SK-N-SH (cell line): Measurements from ENCODE around the gene GMCL1. TPM values are rescaled to one million over a fixed set of nuclear protein-coding genes. Genes with fewer than 3 reads are reported as not detected.

Source experiments
- CTCF ChIA-PET: fragments of 300-600, 350-600 bp; formaldehyde crosslinking; extraction: SDS; loops from one replicate; lab custom pipeline; 2021; lab: Yijun Ruan, JAX
- POLR2A ChIA-PET: fragments of 350-600 bp; sonication (Branson Sonifier 250); formaldehyde crosslinking; extraction: SDS; loops from one replicate; lab custom pipeline; 2020; ENCODE audit warnings: antibody characterized with exemption, inconsistent platforms; lab: Yijun Ruan, JAX
- DNase-seq: peaks from one replicate; pipeline ENCODE4 v3.0.0; 2012
- H2AFZ ChIP-seq: fragments of 200-600 bp; sonication (generic); 2 replicates; pipeline ENCODE4 v1.8.1; 2016; ENCODE audit warnings: antibody characterized with exemption, mild to moderate bottlenecking, low read depth
- H3F3A ChIP-seq: fragments of 200-600 bp; sonication (generic); replicated peaks from 2 replicates; pipeline ENCODE3; 2016; ENCODE audit warnings: antibody characterized with exemption, mild to moderate bottlenecking; ENCODE audit not compliant: insufficient read depth
- H3K27ac ChIP-seq, 2 experiments: fragments of 200-500 bp in 1 of 2; fragments of 200-600 bp in 1 of 2; sonication (Bioruptor generic) in 1 of 2; sonication (generic), shearing (Covaris generic) in 1 of 2; 2 replicates each; pipeline versions ENCODE4 v1.5.1 to v1.6.1; 2014 to 2016; ENCODE audit warnings: low read depth in 2 of 2, inconsistent platforms in 1 of 2, low read length in 1 of 2, mild to moderate bottlenecking in 1 of 2, mixed read lengths in 1 of 2
- H3K27me3 ChIP-seq: fragments of 200-600 bp; sonication (generic), shearing (Covaris generic); 2 replicates; pipeline ENCODE4 v1.6.1; 2016; ENCODE audit warnings: mixed run types; ENCODE audit not compliant: insufficient read depth
- H3K36me3 ChIP-seq, 2 experiments: fragments of 200-500 bp in 1 of 2; fragments of 200-600 bp in 1 of 2; sonication (Bioruptor generic) in 1 of 2; sonication (generic) in 1 of 2; replicated peaks in 1 of 2; 2 replicates each; pipeline versions ENCODE3 to v1.5.1; 2014 to 2016; ENCODE audit warnings: low read length in 1 of 2, mild to moderate bottlenecking in 1 of 2; ENCODE audit not compliant: insufficient read depth in 2 of 2, control insufficient read depth in 1 of 2
- H3K4me1 ChIP-seq, 2 experiments: fragments of 200-500 bp in 1 of 2; fragments of 200-600 bp in 1 of 2; sonication (Bioruptor generic) in 1 of 2; sonication (generic), shearing (Covaris generic) in 1 of 2; 2 replicates each; pipeline versions ENCODE4 v1.5.1 to v1.6.1; 2014 to 2016; ENCODE audit warnings: low read depth in 1 of 2, low read length in 1 of 2, mixed run types in 1 of 2; ENCODE audit not compliant: insufficient read depth in 2 of 2, control insufficient read depth in 1 of 2
- H3K4me2 ChIP-seq: fragments of 200-600 bp; sonication (generic), shearing (Covaris generic); 2 replicates; pipeline ENCODE4 v1.6.1; 2017; ENCODE audit warnings: mixed run types
- H3K4me3 ChIP-seq, 2 experiments: fragments of 200-500 bp in 1 of 2; fragments of 200-600 bp in 1 of 2; sonication (Bioruptor generic) in 1 of 2; sonication (generic), shearing (Covaris generic) in 1 of 2; 2 replicates each; pipeline versions ENCODE4 v1.5.1 to v1.8.1; 2014 to 2016; ENCODE audit warnings: low read depth in 2 of 2, inconsistent platforms in 1 of 2, low read length in 1 of 2, mild to moderate bottlenecking in 1 of 2, mixed read lengths in 1 of 2, moderate library complexity in 1 of 2
- H3K79me2 ChIP-seq: fragments of 200-600 bp; sonication (generic); 2 replicates; pipeline ENCODE4 v1.8.1; 2017; ENCODE audit warnings: mild to moderate bottlenecking; ENCODE audit not compliant: insufficient read depth
- H3K9ac ChIP-seq: fragments of 200-600 bp; sonication (generic); 2 replicates; pipeline ENCODE4 v1.6.1; 2017; ENCODE audit warnings: mixed run types
- H3K9me2 ChIP-seq: fragments of 200-600 bp; sonication (generic); 2 replicates; pipeline ENCODE4 v1.6.1; 2017; ENCODE audit warnings: mixed run types
- H3K9me3 ChIP-seq: fragments of 200-600 bp; sonication (generic); 2 replicates; pipeline ENCODE4 v1.6.1; 2017; ENCODE audit warnings: mixed run types, mild to moderate bottlenecking, moderate library complexity
- H4K20me1 ChIP-seq: fragments of 200-600 bp; sonication (generic); 2 replicates; pipeline ENCODE4 v1.6.1; 2017; ENCODE audit warnings: mild to moderate bottlenecking, mixed run types; ENCODE audit not compliant: insufficient read depth
- CHD2 ChIP-seq: fragments of 150-350 bp; IDR thresholded peaks from 2 replicates; pipeline ENCODE4 v1.6.1; 2018; ENCODE audit warnings: low read length; ENCODE audit not compliant: partially characterized antibody
- EP300 ChIP-seq, 2 experiments: IDR thresholded peaks; 2 replicates each; pipeline versions ENCODE4 v1.4.0 to v1.6.1; 2012; ENCODE audit warnings: borderline replicate concordance in 1 of 2, low read depth in 1 of 2, low read length in 1 of 2
- EZH2phosphoT487 ChIP-seq: fragments of 200-600 bp; sonication (generic); IDR thresholded peaks from 2 replicates; pipeline ENCODE4 v1.6.1; 2017; ENCODE audit warnings: low read depth, mixed run types, mild to moderate bottlenecking, antibody characterized with exemption, moderate library complexity, borderline replicate concordance
- FOXJ3 ChIP-seq: sonication (generic); formaldehyde crosslinking; IDR thresholded peaks from 2 replicates; pipeline ENCODE4 v1.5.1; 2020; ENCODE audit warnings: mild to moderate bottlenecking, missing genetic modification reagents
- FOXM1 ChIP-seq: IDR thresholded peaks from 2 replicates; pipeline ENCODE4 v1.4.0; 2012; ENCODE audit warnings: low read depth, mild to moderate bottlenecking
- NFIC ChIP-seq: IDR thresholded peaks from 2 replicates; pipeline ENCODE4 v1.4.0; 2012; ENCODE audit warnings: borderline replicate concordance
- NRF1 ChIP-seq: IDR thresholded peaks from 2 replicates; pipeline ENCODE4 v1.6.1; 2012; ENCODE audit warnings: low read depth, mild to moderate bottlenecking, low read length
- POLR2AphosphoS5 ChIP-seq: IDR thresholded peaks from 2 replicates; pipeline ENCODE4 v1.6.1; 2012; ENCODE audit warnings: low read depth, low read length
- REST ChIP-seq: IDR thresholded peaks from 2 replicates; pipeline ENCODE4 v1.6.1; 2012; ENCODE audit warnings: mild to moderate bottlenecking, low read depth, low read length, moderate library complexity
- RXRA ChIP-seq: IDR thresholded peaks from 2 replicates; pipeline ENCODE4 v1.4.0; 2012; ENCODE audit warnings: low read depth, mild to moderate bottlenecking, borderline replicate concordance
- TAF1 ChIP-seq: IDR thresholded peaks from 2 replicates; pipeline ENCODE4 v1.6.1; 2012; ENCODE audit warnings: low read depth, mild to moderate bottlenecking, low read length, moderate library complexity, borderline replicate concordance
- TCF12 ChIP-seq: IDR thresholded peaks from 2 replicates; pipeline ENCODE4 v1.4.0; 2012
- USF1 ChIP-seq: IDR thresholded peaks from 2 replicates; pipeline ENCODE4 v1.4.0; 2012; ENCODE audit warnings: low read depth, borderline replicate concordance
- USF2 ChIP-seq: fragments of 150-350 bp; IDR thresholded peaks from 2 replicates; pipeline ENCODE4 v1.6.1; 2017; ENCODE audit warnings: antibody characterized with exemption, low read length, low read depth, borderline replicate concordance
- YY1 ChIP-seq: IDR thresholded peaks from 2 replicates; pipeline ENCODE4 v1.4.0; 2012; ENCODE audit warnings: low read depth, mild to moderate bottlenecking
- ZBTB33 ChIP-seq: IDR thresholded peaks from 2 replicates; pipeline ENCODE4 v1.4.0; 2012; ENCODE audit warnings: low read depth, borderline replicate concordance
- WGBS: methylation state at CpG from one replicate; pipeline ENCODE4 v1.1.6; 2017; ENCODE audit warnings: low lambda C conversion rate; 5-methylcytosine and 5-hydroxymethylcytosine counted together
- polyA plus RNA-seq, 3 experiments: library from polyadenylated mRNA; depleted of rRNA; stranded (reverse); fragments of >200 nt; gene quantifications; 2 replicates each; pipeline ENCODE4 v1.2.3, GENCODE V29; 2012

Gene GMCL1
- polyA plus RNA-seq, 1 of the 3 experiments (the other 2 are of a cell fraction): 6.2 TPM

- TF ChIP-seq YY1: peak; percentile 46; the same call in 1 of the 2 replicates
- TF ChIP-seq NRF1: no peak
- no peak for TF ChIP-seq EZH2phosphoT487
- peak; percentile 80 for TF ChIP-seq TAF1
- no peak for TF ChIP-seq TCF12
- TF ChIP-seq USF1: no peak
These were observed 85.8 kb downstream of the GMCL1 start, which contains the start of gene MXD1 (continued) for GRCh38 chr2:69914950-69915945.

- H3K27ac ChIP-seq: no peak overlapping the region
- H3K4me1 ChIP-seq: peaks cover 2 to 7% of the 10 kb centered on the region in 2 experiments; a peak in 3 of 4 replicates
- 0 out of 2 replicates have a peak overlapping the region, but pooled peaks have one; percentile 27 for H2AFZ ChIP-seq
- H4K20me1 ChIP-seq: no peaks in the 10 kb centered on the region
- ChIA-PET CTCF (interaction anchor here (0.8 to 7.2 kb wide), 3 partner anchors 147 to 227 kb away, joined by 3 to 74 read pairs (median 20); no protein-coding TSS in a partner anchor), POLR2A (interaction anchor here (1.2 to 2.7 kb wide), 2 partner anchors 171 to 227 kb away, joined by 3 to 38 read pairs; partner anchors contain the start of gene PCBP1)
- peak overlapping the region; percentile 91 for H3K4me2 ChIP-seq
- peak overlapping the region; percentile 86 to 94 for H3K4me3 ChIP-seq
- peaks cover 10% of the 10 kb centered on the region; the same call in 1 of the 2 replicates for H3K79me2 ChIP-seq
- TF ChIP-seq ZBTB33: no peak
- TF ChIP-seq FOXM1: no peak
- no peak for TF ChIP-seq USF2
- TF ChIP-seq EZH2phosphoT487: no peak
- TF ChIP-seq REST: no peak
- no peak for TF ChIP-seq POLR2AphosphoS5
- no peak for TF ChIP-seq CHD2
- TF ChIP-seq YY1: no peak
- no peak for TF ChIP-seq NFIC
- TF ChIP-seq RXRA: no peak
- no peak for TF ChIP-seq FOXJ3
- TF ChIP-seq EP300 (IDR thresholded peaks at IDR 0.05; ENCODE audit: borderline replicate concordance in 1 of 2, low read depth in 1 of 2, low read length in 1 of 2): no peak
- H3K36me3 ChIP-seq: peaks cover 6 to 30% of the 10 kb centered on the region in 2 experiments
- peaks cover 25% of the 10 kb centered on the region for H3F3A ChIP-seq
- no peaks in the 10 kb centered on the region for H3K9me3 ChIP-seq
- peak overlapping the region; percentile 75; the same call in 1 of the 2 replicates for H3K9ac ChIP-seq
- WGBS: 50% methylated on average over 2 of the region's 2 CpGs
- DNase-seq: no peak
- no peaks in the 10 kb centered on the region for H3K27me3 ChIP-seq
- H3K9me2 ChIP-seq: no peaks in the 10 kb centered on the region
These were observed 86.6 kb downstream of the GMCL1 start for GRCh38 chr2:69916106-69916505.
